Activated CD8-positive, alpha-beta T cell treated with anti-CD3 and anti-CD28 coated beads, Interleukin-2, amount 10 ng/mL, durations not matched to agents 7 days and 5 days (primary cell): Measurements from ENCODE around the gene COL18A1. TPM values are rescaled to one million over a fixed set of nuclear protein-coding genes. Genes with fewer than 3 reads are reported as not detected.
A peak's percentile ranks its signal among the peaks of the same experiment; 100 is the strongest.

Source experiments
- ATAC-seq: fragments of 150-1000 bp; cut with Tn5 transposase; one replicate; pipeline ENCODE4 v1.10.0; 2021; ENCODE audit warnings: moderate library complexity
- CTCF ChIA-PET: fragments of 350-600 bp; sonication (Branson Sonifier 250); formaldehyde crosslinking; loops from one replicate; lab custom pipeline; 2021; ENCODE audit warnings: antibody characterized with exemption; lab: Charles Lee
- POLR2A ChIA-PET: fragments of 350-600 bp; sonication (Branson Sonifier 250); formaldehyde crosslinking; loops from one replicate; lab custom pipeline; 2021; ENCODE audit warnings: antibody characterized with exemption; lab: Charles Lee
- DNase-seq: peaks from one replicate; pipeline ENCODE4 v3.0.0-alpha.2; 2020
- H3K27ac Mint-ChIP-seq: one replicate; pipeline ENCODE4 v1.8.0; 2021; ENCODE audit warnings: mild to moderate bottlenecking, mixed read lengths
- H3K27me3 Mint-ChIP-seq: one replicate; pipeline ENCODE4 v1.8.0; 2021; ENCODE audit warnings: low read depth, mixed read lengths
- H3K36me3 Mint-ChIP-seq: one replicate; pipeline ENCODE4 v1.8.0; 2021; ENCODE audit warnings: low read depth, mixed read lengths
- H3K4me1 Mint-ChIP-seq: one replicate; pipeline ENCODE4 v1.8.0; 2021; ENCODE audit warnings: low read depth, mixed read lengths
- H3K4me3 Mint-ChIP-seq: one replicate; pipeline ENCODE4 v1.8.0; 2021; ENCODE audit warnings: mild to moderate bottlenecking, mixed read lengths
- H3K9me3 Mint-ChIP-seq: one replicate; pipeline ENCODE4 v1.8.0; 2022; ENCODE audit warnings: mixed read lengths; ENCODE audit not compliant: insufficient read depth
- total RNA-seq, 2 experiments: library from RNA; stranded (reverse); gene quantifications; one replicate each; pipeline ENCODE4 v1.2.3, GENCODE V29; 2021

Gene COL18A1
- total RNA-seq, 2 experiments from 2014 or later: 24.1 to 28.7 TPM

DNA sequence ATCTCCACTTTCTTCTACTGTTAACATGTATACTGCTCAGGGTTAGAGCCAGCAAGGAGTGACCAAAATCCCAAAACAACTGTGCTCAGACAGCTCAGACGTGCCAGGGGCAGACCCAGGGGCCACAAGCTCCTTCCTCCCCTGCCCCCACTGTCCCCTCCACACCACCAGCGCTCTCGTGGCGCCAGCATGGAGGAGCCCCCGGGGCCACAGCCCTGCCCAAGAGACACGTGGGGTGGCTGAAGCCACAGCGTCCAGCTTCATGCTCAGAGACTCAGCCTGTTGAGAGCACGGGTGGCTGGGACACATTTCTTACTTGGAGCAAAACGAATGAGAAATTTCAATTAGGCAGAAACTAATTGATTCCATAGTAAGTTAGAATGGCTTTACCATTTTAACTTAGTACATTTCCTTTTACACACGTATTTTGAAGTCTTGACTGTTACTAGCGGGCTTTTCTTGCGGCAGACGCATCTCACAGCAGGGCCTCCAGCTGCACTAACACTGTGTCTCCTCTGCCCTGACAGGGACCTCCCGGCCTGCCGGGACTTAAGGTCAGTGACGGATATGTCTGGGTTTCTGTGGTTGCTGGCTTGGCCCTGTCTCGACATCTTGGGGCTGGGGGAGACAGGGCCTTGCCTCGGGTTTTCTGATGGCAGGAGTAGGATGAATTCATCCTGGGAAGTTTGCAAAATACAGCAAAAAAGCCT lies 83.1 kb downstream of the COL18A1 start:
- Mint-ChIP-seq H3K4me3 (no peak overlapping the region), H3K4me1 (peaks cover 12% of the 10 kb centered on the region), H3K27ac (no peak overlapping the region), H3K36me3 (peaks cover 10% of the 10 kb centered on the region), H3K27me3 (no peaks in the 10 kb centered on the region), H3K9me3 (no peaks in the 10 kb centered on the region)
- DNase-seq: no peak
- ATAC-seq: no peak
- ChIA-PET POLR2A (no interaction called here), CTCF (no interaction called here)

DNA sequence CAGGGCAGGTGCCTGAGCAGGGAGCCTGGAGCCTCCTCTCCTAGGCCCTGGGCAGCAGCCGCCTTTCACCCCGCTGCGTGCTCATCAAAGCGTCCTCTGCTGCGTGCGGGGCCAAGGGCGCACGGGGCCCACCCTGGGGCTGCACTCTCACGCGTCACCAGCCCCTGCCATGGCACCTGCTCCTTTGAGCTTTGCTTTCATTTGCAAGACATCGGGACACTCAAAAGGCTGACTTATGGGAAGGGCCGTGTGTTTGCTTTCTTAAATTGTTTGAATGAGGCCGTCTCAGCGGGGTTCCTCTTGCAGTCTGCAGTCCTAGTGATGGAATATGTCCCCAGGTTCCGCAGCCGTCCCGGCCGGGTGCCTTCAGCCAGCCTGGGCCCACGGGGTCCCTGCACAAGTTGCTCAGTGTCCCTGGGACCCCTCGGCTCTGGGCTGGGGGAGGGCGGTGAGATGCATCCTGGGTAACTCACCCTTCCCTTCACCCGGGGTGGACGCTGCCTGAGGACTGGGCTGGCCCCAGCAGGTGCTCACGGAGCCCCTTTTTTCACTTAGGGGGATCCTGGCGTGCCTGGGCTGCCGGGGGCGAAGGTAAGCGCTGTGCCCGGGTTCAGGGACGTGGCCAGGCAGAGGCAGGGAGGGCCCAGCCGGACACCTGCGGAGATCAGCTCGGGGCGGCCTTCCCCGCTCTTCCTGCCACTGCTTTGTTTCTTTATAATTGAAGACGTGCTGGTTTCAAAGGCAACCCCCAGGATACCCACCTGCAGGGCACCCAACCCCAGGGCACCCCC lies 84.2 kb downstream of the COL18A1 start:
- H3K27ac Mint-ChIP-seq: peak overlapping the region; percentile 33
- DNase-seq (no peak), ATAC-seq (no peak)
- H3K9me3 Mint-ChIP-seq: no peaks in the 10 kb centered on the region
- no peak overlapping the region for H3K4me3 Mint-ChIP-seq
- ChIA-PET CTCF (no interaction called here), POLR2A (no interaction called here)
- peaks cover 5% of the 10 kb centered on the region for H3K36me3 Mint-ChIP-seq
- no peaks in the 10 kb centered on the region for H3K27me3 Mint-ChIP-seq
- H3K4me1 Mint-ChIP-seq: peaks cover 6% of the 10 kb centered on the region

DNA sequence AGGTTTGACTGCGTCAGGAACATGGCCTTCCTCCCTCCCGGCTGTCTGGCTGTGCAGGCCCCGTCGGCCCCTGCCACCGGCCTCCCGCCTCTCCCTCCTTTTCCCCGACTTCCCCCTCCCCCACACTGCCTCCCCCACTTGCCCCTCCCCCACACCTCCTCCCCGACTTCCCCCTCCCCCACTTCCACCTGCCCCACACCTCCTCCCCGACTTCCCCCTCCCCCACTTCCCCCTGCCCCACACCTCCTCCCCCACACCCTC lies 84.7 kb downstream of the COL18A1 start:
- Mint-ChIP-seq H3K4me1 (peaks cover 1% of the 10 kb centered on the region), H3K27me3 (no peaks in the 10 kb centered on the region), H3K36me3 (no peaks in the 10 kb centered on the region), H3K4me3 (no peak overlapping the region), H3K9me3 (no peaks in the 10 kb centered on the region), H3K27ac (no peak overlapping the region)
- CTCF ChIA-PET: no interaction called here
- ATAC-seq (no peak), DNase-seq (no peak)
- POLR2A ChIA-PET: no interaction called here

DNA sequence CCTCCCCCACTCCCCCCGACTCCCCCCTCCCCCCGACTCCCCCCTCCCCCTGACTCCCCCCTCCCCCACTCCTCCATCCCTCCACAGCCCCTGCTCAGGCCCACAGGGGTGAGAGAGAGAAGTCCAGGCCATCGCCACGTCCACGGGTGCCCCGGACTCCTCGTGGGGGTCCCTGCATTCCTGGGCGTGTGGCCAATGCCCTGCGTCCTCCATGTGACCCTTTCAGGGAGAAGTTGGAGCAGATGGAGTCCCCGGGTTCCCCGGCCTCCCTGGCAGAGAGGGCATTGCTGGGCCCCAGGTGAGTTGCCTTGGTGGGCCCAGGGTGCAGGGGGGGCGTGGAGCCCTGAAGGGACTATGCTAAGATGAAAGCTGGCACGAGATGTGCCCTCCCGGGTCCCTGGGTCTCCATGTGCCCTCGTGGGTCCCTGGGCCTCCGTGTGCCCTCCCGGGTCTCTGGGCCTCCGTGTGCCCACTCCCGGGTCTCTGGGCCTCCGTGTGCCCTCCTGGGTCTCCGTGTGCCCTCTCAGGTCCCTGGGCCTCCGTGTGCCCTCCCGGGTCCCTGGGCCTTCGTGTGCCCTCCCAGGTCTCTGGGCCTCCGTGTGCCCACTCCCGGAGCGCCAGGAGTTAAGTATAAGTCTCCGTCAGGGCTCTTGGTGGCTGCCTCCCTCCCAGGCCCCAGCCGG lies 85.2 kb downstream of the COL18A1 start:
- ATAC-seq: no peak
- no peaks in the 10 kb centered on the region for H3K4me1 Mint-ChIP-seq
- no peak overlapping the region for H3K27ac Mint-ChIP-seq
- no peaks in the 10 kb centered on the region for H3K9me3 Mint-ChIP-seq
- no peak overlapping the region for H3K4me3 Mint-ChIP-seq
- POLR2A ChIA-PET: no interaction called here
- CTCF ChIA-PET: no interaction called here
- H3K36me3 Mint-ChIP-seq: no peaks in the 10 kb centered on the region
- H3K27me3 Mint-ChIP-seq: no peaks in the 10 kb centered on the region
- DNase-seq: no peak

DNA sequence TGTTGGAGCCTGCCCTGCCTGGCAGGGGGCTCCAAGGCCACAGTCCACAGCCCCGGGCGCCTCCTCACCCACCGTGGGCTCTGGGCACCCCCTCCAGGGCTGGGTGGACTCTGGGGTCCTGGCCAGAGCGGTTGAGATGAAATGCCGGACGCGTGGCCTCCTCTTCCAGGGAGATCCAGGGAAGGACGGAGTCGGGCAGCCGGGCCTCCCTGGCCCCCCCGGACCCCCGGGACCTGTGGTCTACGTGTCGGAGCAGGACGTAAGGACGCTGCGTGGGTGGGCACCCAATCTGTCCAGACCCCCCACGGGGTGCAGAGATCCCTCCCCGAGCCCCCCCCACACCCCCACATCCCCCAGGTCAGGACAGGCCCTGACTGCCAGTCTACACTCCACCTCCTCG lies 86.1 kb downstream of the COL18A1 start:
- POLR2A ChIA-PET: no interaction called here
- ATAC-seq (no peak), DNase-seq (no peak)
- Mint-ChIP-seq H3K4me3 (no peak overlapping the region), H3K27ac (no peak overlapping the region), H3K27me3 (no peaks in the 10 kb centered on the region), H3K4me1 (no peaks in the 10 kb centered on the region), H3K9me3 (no peaks in the 10 kb centered on the region), H3K36me3 (no peaks in the 10 kb centered on the region)
- CTCF ChIA-PET: no interaction called here

DNA sequence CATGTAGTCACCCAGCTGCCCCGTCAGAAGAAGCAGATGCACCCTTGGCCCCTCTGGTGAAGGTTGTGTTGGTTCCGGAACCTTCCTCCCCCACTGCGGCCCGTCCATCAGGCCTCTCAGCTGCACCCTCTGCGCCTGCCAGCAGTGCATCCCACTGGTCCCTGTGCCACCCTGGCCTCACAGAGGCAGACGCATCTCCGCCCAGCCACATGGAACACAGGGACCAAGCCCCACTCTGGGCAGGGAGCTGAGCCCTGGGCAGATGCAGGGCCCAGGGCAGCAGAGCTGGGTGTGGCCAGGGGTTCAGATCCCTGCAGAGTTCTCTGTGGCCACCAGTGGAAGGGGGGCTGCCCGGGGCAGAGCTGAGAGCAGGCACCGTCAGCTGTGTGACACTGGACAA lies 86.7 kb downstream of the COL18A1 start:
- no peak for ATAC-seq
- no peak for DNase-seq
- no peak overlapping the region for H3K4me3 Mint-ChIP-seq
- H3K27me3 Mint-ChIP-seq: no peaks in the 10 kb centered on the region
- CTCF ChIA-PET: no interaction called here
- H3K36me3 Mint-ChIP-seq: no peaks in the 10 kb centered on the region
- no peaks in the 10 kb centered on the region for H3K4me1 Mint-ChIP-seq
- no peaks in the 10 kb centered on the region for H3K9me3 Mint-ChIP-seq
- POLR2A ChIA-PET: no interaction called here
- no peak overlapping the region for H3K27ac Mint-ChIP-seq

DNA sequence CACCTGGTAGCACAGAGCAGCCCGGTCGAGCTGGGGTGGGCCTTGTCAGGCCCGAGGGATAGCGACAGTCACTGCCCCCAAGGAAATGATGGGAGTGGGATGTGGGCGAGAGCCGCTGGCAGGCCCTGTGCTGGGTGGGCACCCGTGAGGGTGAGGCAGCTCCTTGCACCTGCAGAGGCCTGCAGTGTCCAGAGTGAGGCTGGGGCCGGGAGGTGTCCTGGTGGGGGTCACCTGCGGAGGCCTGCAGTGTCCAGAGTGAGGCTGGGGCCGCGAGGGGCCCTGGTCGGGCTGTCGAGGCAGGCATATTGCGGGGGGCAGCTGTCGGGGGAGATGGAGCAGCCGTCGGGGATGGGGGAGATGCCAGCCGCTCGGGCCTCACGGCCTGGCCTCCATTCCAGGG lies 87.8 kb downstream of the COL18A1 start:
- Mint-ChIP-seq H3K27ac (no peak overlapping the region), H3K4me1 (no peaks in the 10 kb centered on the region), H3K4me3 (no peak overlapping the region), H3K9me3 (no peaks in the 10 kb centered on the region), H3K27me3 (no peaks in the 10 kb centered on the region), H3K36me3 (no peaks in the 10 kb centered on the region)
- CTCF ChIA-PET: no interaction called here
- ATAC-seq (no peak), DNase-seq (no peak)
- POLR2A ChIA-PET: no interaction called here

DNA sequence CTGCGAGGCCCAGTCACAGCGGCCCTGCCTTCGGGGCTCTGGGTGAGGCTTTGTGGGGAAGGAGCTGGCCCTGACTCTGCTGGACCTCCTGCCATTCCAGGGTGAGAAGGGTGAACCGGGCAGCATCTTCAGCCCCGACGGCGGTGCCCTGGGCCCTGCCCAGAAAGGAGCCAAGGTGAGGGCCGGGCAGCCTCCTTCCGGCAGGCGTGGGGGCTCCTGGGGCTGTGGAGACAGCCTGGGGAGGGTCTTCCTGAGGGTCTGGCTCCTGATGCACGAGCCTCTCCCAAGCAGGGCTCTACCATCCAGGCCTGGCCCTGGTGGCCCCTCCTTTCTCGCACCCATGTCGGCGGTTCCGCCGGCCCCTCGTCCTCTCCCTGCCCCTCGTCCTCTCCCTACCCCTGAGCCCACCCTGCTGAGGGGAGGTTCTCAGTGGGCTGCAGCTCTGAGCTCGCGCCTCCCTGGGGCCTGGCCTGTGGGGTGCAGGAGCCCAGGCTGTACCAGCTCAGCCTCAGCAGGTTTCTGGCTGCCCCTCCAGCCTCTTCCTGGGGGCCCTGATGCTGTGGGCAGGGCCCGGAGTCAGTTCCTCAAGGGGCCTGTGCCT lies 88.5 kb downstream of the COL18A1 start:
- Mint-ChIP-seq H3K4me3 (no peak overlapping the region), H3K27ac (no peak overlapping the region), H3K27me3 (no peaks in the 10 kb centered on the region), H3K36me3 (peaks cover under 1% of the 10 kb centered on the region), H3K4me1 (no peaks in the 10 kb centered on the region), H3K9me3 (no peaks in the 10 kb centered on the region)
- POLR2A ChIA-PET: no interaction called here
- CTCF ChIA-PET: no interaction called here
- DNase-seq (no peak), ATAC-seq (no peak)

DNA sequence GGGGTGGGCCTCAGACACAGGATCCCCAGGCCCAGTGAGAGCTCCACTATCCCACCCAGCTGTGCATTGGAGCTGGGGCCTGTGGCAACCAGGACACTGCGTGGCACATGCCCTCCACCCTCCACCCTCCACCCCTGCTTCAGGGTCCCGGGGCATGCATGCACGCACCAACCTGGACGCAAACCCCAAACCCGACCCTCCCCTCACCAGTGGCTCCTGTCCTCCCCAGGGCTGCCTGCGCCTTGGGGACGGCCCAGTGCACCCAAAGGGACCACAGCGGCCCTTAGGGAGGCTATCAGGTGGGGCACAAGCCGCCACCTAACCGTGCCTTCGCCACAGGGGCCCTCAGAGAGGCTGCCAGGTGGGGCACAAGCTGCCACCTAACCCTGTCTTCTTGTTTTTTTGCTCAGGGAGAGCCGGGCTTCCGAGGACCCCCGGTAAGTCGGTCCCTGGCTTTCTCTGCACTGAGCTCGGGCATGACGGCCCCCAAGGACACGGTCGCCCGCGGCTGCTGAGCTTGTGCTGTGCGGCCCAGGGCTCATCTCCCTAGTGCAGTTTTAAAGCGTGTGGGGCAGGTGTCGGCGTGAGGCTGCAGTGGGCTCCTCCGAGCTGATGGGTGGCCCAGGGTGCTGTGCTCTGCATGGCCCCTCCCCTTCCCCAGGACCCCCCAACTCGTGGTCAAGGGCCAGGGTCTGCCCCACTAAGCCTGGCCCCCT lies 89.3 kb downstream of the COL18A1 start:
- Mint-ChIP-seq H3K27ac (no peak overlapping the region), H3K36me3 (peaks cover 7% of the 10 kb centered on the region), H3K4me3 (no peak overlapping the region), H3K27me3 (no peaks in the 10 kb centered on the region), H3K9me3 (no peaks in the 10 kb centered on the region), H3K4me1 (no peaks in the 10 kb centered on the region)
- ChIA-PET CTCF (no interaction called here), POLR2A (no interaction called here)
- DNase-seq: no peak
- no peak for ATAC-seq

DNA sequence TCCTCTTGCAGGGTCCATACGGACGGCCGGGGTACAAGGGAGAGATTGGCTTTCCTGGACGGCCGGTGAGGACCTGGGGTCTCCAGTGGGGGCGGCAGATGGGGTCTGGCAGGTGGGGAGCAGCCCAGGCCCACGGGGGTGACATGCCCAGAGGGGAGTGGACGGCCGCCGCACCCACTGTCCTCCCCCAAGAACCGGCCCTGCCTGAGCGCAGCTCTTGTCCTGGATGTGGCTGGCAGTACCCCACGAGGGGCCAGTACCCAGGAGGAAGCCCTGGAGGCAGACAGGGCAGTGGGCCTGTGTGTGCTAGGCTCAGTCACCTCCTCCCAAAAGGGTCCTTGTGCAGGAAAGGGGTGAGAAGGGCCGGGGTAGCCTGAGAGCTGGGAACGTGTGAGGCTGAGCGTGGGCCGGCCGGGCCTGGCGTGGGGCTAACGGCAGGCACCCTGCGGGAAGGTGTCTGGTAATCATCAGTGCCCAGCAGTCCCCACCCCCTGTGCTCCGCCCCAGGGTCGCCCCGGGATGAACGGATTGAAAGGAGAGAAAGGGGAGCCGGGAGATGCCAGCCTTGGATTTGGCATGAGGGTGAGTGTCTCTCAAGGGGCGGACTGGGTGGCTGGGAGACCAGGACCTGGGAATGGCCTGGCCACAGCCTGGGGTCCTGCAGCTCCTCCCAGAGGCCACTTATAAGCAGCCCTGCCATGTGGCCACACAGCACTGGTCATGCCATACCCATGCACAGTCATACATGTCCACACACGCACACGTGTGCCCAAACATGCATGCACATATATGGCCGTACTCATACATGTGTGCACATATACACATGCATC lies 90.1 kb downstream of the COL18A1 start:
- Mint-ChIP-seq H3K27me3 (no peaks in the 10 kb centered on the region), H3K27ac (no peak overlapping the region), H3K4me1 (no peaks in the 10 kb centered on the region), H3K36me3 (peaks cover 14% of the 10 kb centered on the region), H3K4me3 (no peak overlapping the region), H3K9me3 (no peaks in the 10 kb centered on the region)
- ChIA-PET CTCF (no interaction called here), POLR2A (no interaction called here)
- ATAC-seq (no peak), DNase-seq (no peak)
